Measurements from ENCODE around the gene ITGA5.

ITGA5 gene

DNA sequence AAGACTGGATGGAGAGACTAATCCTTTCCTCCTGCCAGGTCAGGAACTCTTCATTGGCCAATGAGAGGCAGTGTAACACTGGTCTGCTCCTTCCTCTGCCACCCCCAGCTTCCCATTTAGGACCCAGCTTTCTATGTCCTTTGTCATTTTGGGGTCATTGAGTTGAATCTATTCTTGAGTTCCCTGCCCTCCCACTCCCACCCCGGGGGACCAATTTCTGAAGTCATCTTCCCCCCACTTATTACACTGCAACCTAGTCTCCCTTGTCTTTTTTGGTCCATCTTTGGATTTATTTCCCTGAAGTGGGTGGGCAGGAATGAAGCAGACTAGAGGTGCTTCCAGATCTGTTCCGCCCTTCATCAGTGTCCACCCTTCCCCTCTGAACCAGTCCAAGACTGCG lies 7.6 kb upstream of the ITGA5 start:
- Histone ChIP-seq H3K9me3 (no peaks in the 10 kb centered on the region), H3K4me1 (ENCODE audit: control insufficient read depth in 1 of 2, insufficient read depth in 1 of 2, low read depth in 1 of 2, low read length in 1 of 2) (peaks cover 8 to 16% of the 10 kb centered on the region in 2 experiments), H3K4me3 (ENCODE audit: low read depth in 1 of 2, low read length in 1 of 2) (no peak overlapping the region), H3K36me3 (no peaks in the 10 kb centered on the region), H3K27me3 (peaks cover 14% of the 10 kb centered on the region), H3K27ac (no peak overlapping the region)
- TF ChIP-seq, protein P1, sequence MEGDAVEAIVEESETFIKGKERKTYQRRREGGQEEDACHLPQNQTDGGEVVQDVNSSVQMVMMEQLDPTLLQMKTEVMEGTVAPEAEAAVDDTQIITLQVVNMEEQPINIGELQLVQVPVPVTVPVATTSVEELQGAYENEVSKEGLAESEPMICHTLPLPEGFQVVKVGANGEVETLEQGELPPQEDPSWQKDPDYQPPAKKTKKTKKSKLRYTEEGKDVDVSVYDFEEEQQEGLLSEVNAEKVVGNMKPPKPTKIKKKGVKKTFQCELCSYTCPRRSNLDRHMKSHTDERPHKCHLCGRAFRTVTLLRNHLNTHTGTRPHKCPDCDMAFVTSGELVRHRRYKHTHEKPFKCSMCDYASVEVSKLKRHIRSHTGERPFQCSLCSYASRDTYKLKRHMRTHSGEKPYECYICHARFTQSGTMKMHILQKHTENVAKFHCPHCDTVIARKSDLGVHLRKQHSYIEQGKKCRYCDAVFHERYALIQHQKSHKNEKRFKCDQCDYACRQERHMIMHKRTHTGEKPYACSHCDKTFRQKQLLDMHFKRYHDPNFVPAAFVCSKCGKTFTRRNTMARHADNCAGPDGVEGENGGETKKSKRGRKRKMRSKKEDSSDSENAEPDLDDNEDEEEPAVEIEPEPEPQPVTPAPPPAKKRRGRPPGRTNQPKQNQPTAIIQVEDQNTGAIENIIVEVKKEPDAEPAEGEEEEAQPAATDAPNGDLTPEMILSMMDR (IDR thresholded peaks at IDR 0.05): no peak

DNA sequence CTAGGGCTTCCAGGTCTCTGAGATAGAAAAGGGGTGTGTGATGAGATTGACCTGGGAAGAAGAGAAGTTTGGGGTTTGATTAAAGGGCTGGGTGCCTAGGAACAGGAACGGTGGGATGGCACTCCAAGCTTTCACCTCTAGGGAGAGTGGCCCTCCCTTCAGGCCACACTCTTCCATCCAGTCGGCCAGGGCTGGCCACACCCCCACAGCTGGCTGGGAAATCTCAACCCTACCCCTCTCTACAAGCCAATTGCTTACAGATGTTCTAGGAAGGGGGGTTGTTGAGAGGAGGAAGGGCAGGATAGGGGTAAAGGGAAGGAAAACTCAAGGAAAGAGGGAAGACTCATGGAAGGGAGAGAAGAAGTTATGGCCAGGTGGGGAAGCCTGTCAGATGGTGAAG lies 6.6 kb upstream of the ITGA5 start:
- Histone ChIP-seq H3K27ac (no peak overlapping the region), H3K4me3 (ENCODE audit: low read depth in 1 of 2, low read length in 1 of 2) (no peak overlapping the region), H3K9me3 (no peaks in the 10 kb centered on the region), H3K27me3 (peaks cover 4% of the 10 kb centered on the region), H3K36me3 (no peaks in the 10 kb centered on the region), H3K4me1 (ENCODE audit: control insufficient read depth in 1 of 2, insufficient read depth in 1 of 2, low read depth in 1 of 2, low read length in 1 of 2) (peaks cover 8 to 16% of the 10 kb centered on the region in 2 experiments)
- TF ChIP-seq, protein P1 (IDR thresholded peaks at IDR 0.05): no peak

DNA sequence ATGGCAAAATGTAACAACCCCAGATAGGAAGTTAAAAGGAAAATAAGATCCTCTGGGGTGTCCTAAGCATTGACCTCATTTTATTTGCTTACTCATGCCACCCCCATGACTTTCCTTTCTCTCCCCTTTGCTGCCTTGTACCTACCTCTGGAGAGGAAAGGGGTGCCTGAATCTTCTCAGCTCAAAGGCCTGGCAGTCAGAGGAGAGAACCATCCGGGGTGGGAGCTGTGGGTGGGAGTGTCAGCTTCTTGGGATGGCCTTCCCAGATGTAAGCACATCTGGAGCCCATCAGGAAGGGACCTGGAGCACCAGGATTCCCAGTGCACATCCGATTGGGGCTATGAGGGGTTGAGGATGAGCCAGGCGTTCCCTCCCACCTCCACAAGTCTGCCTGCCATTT lies 5.2 kb upstream of the ITGA5 start:
- no peak overlapping the region for H3K27ac ChIP-seq
- H3K4me1 ChIP-seq (ENCODE audit: control insufficient read depth in 1 of 2, insufficient read depth in 1 of 2, low read depth in 1 of 2, low read length in 1 of 2): peaks cover 12 to 22% of the 10 kb centered on the region in 2 experiments
- TF ChIP-seq, protein P1 (IDR thresholded peaks at IDR 0.05): no peak
- H3K36me3 ChIP-seq: no peaks in the 10 kb centered on the region
- H3K4me3 ChIP-seq (ENCODE audit: low read depth in 1 of 2, low read length in 1 of 2): no peak overlapping the region
- no peaks in the 10 kb centered on the region for H3K9me3 ChIP-seq
- no peaks in the 10 kb centered on the region for H3K27me3 ChIP-seq

DNA sequence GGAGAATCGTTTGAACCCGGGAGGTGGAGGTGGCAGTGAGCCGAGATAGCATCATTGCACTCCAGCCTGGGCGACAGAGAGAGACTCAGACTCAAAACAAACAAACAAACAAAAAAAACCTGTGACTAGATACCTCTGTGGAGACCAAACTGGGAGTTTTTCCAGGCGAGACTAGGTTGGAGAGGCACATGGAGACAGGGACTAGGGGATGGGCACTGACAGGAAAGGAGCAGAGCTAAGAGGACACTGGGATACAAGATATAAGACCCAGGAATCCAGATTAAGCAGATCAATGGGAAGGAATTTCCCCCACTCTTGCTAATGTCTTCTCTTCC lies 4.7 kb upstream of the ITGA5 start:
- Histone ChIP-seq H3K36me3 (no peaks in the 10 kb centered on the region), H3K27me3 (no peaks in the 10 kb centered on the region), H3K4me1 (ENCODE audit: control insufficient read depth in 1 of 2, insufficient read depth in 1 of 2, low read depth in 1 of 2, low read length in 1 of 2) (peaks cover 14 to 21% of the 10 kb centered on the region in 2 experiments), H3K9me3 (no peaks in the 10 kb centered on the region), H3K27ac (no peak overlapping the region), H3K4me3 (ENCODE audit: low read depth in 1 of 2, low read length in 1 of 2) (no peak overlapping the region)
- TF ChIP-seq, protein P1 (IDR thresholded peaks at IDR 0.05): no peak

DNA sequence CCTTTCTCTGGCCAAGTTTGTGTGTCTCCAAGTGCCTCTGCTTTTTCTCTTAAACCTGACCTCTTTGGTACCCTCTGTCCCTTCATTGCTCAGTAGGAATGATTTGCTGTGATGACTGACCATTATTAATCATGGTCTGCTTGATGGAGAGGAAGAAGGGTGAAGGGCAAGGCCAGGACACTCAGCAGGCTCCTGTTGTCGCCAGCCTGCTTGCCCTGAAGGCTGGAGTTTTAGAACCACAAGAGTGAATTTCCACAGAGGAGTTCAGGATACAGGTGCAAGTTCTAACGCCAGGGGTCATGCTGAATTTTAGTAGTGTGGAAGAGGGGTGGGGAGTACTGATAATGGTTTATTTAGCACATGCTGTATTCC lies 2.8 kb upstream of the ITGA5 start:
- no peaks in the 10 kb centered on the region for H3K36me3 ChIP-seq
- H3K27ac ChIP-seq: no peak overlapping the region
- H3K4me3 ChIP-seq (ENCODE audit: low read depth in 1 of 2, low read length in 1 of 2): no peak overlapping the region
- no peaks in the 10 kb centered on the region for H3K9me3 ChIP-seq
- TF ChIP-seq, protein P1 (IDR thresholded peaks at IDR 0.05): no peak
- no peaks in the 10 kb centered on the region for H3K27me3 ChIP-seq
- peaks cover 14 to 16% of the 10 kb centered on the region in 2 experiments for H3K4me1 ChIP-seq (ENCODE audit: control insufficient read depth in 1 of 2, insufficient read depth in 1 of 2, low read depth in 1 of 2, low read length in 1 of 2)
